NK-92 (cell line): ENCODE results near the gene DNAJB4.

ENCODE experiments used
- DNase-seq: peaks from one replicate; lab custom pipeline; 2025; ENCODE audit not compliant: unreplicated experiment; lab: John Stamatoyannopoulos, UW

Gene DNAJB4

GRCh38 chr1:78036450-78036849 lies 31.7 kb downstream of the DNAJB4 start:
- DNase-seq: no peak

GRCh38 chr1:78038071-78038470 lies 33.3 kb downstream of the DNAJB4 start:
- DNase-seq: no peak

- DNase-seq: no peak
Observed at GRCh38 chr1:78038491-78038939, 33.8 kb downstream of the DNAJB4 start.

- no peak for DNase-seq
Observed at GRCh38 chr1:78040484-78041089, 35.8 kb downstream of the DNAJB4 start.

GRCh38 chr1:78043436-78043835 lies 38.7 kb downstream of the DNAJB4 start:
- DNase-seq: no peak

- no peak for DNase-seq
Observed at GRCh38 chr1:78044796-78045562, 40.2 kb downstream of the DNAJB4 start.

- DNase-seq: no peak
Observed at GRCh38 chr1:78045563-78045925, 40.8 kb downstream of the DNAJB4 start.

- no peak for DNase-seq
Observed at GRCh38 chr1:78045926-78046778, 41.4 kb downstream of the DNAJB4 start, which contains the start of gene GIPC2. Gene GIPC2 (plus strand): TSS chr1:78045966. CDS start chr1:78046095, 129 bp downstream.

- no peak for DNase-seq
Observed at GRCh38 chr1:78047106-78047505, 42.4 kb downstream of the DNAJB4 start.

- DNase-seq: no peak
Observed at GRCh38 chr1:78047631-78048030, 42.9 kb downstream of the DNAJB4 start.

GRCh38 chr1:78048446-78048845 lies 43.7 kb downstream of the DNAJB4 start:
- DNase-seq: no peak

GRCh38 chr1:78049396-78049795 lies 44.7 kb downstream of the DNAJB4 start:
- no peak for DNase-seq

GRCh38 chr1:78051005-78051404 lies 46.3 kb downstream of the DNAJB4 start:
- DNase-seq: no peak

GRCh38 chr1:78052685-78053405 lies 48.1 kb downstream of the DNAJB4 start:
- no peak for DNase-seq

GRCh38 chr1:78053498-78053897 lies 48.8 kb downstream of the DNAJB4 start:
- no peak for DNase-seq

- no peak for DNase-seq
Observed at GRCh38 chr1:78054559-78054958, 49.8 kb downstream of the DNAJB4 start.

- no peak for DNase-seq
Observed at GRCh38 chr1:78054972-78055371, 50.2 kb downstream of the DNAJB4 start.

GRCh38 chr1:78055565-78056132 lies 50.9 kb downstream of the DNAJB4 start:
- no peak for DNase-seq

- no peak for DNase-seq
Observed at GRCh38 chr1:78058670-78059069, 53.9 kb downstream of the DNAJB4 start.

GRCh38 chr1:78060857-78061563 lies 56.3 kb downstream of the DNAJB4 start:
- DNase-seq: no peak
